Sciatic nerve (tissue), 2 donors: ENCODE results near the gene WRAP73. TPM values are rescaled to one million over a fixed set of nuclear protein-coding genes. Genes with fewer than 3 reads are reported as not detected.

Experiments
- ATAC-seq: fragments of 200-7000 bp; cut with Tn5 transposase; one replicate; pipeline ENCODE4 v1.9.1; 2020; ENCODE audit warnings: mild to moderate bottlenecking, moderate library complexity
- DNase-seq: peaks from one replicate; pipeline ENCODE4 v3.0.0-alpha.2; 2020; ENCODE audit warnings: low spot score
- intact Hi-C: fragments of 100-400 bp; cut with DNase I; formaldehyde crosslinking; loops from one replicate; pipeline ENCODE4 v1.14.2; 2022
- total RNA-seq: library from RNA; stranded (reverse); fragmentation: NEBNext Ultra II Directional; extraction: Animal tissue kit (Norgen Biotek cat#: 25700); gene quantifications from one replicate; pipeline ENCODE4 v1.2.1, GENCODE V29; 2021
- donor health status: DM: no; HTN: no; CAD: no.
- donor health status: DM: no; HTN: no; CAD: no.

WRAP73 gene
- total RNA-seq, 1 donor from 2014 or later = 18.9 TPM

DNA sequence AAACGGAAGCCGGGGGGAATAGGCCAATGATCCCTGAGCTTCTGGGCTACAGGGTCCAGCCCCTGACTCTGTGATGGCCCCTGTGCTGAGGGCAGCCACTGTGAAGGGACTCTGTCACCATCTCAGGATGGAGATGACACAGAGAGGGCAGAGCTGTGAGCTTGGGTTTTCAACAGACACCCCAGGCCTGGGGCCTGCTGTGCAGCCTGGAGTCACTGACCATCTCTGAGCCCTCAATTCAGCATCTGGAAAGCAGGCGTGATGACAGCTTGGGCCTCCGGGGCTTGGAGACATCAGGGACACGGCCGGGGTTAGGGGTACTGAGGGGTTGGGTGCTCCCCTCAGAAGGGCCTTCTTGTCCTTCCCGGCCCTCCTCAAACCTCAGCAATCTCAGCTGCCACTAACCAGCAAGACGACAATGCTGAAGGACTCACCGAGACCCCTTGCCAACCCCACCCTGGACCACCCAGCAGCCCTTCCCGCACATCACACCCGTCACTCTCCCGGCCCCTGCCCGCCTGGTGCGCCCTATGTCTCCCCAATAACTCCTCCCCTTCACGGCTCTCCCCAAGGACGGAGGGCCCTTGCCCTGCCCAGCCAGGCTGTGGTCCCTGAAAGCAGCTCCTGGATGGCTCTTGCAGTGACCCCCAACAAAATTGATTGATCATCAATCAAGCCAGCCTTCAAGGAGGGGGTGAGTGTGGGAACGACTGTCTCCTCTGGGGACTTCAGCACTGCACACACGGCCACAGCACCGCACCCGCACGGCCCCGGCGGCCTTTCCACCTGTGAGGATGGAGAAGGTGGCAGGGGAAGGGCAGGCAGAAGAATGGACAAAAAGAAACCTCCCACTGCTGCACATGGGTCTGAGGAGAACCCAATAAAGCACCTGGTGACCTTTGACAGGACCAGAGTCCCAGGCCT, 42.9 kb downstream of the WRAP73 start:
- intact Hi-C loops = no loop called here
- DNase-seq (no peak), ATAC-seq (no peak)

DNA sequence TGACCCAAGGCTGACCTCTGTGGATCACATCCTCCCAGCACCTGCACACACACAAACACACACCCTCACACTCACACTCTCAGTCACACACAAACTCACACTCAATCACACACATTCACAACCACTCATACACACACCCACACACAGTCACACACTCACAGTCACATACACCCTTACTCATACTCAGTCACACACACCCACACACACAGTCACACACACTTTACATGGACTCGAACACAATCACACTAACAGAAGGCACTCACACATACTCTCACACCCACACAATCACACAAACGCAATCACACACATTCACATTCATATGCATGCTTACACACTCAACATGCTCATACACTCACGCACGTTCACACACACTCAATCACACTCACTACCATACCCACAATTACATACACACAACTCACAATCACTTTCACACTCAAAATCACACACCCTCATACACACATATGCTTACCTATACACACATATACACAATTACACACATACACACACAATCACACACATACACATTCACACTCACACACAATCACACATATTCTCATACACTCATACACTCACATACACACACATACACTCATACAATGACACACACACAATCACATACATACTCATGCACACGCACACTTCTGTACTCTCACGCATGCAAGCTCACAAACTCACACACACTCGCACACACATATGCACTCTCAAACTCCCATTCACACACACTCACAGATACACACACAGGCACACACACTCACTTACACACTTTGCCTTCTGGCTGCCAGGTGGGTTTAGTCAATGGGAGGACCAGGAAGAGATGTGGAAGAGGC, 44.7 kb downstream of the WRAP73 start:
- ATAC-seq (no peak), DNase-seq (no peak)
- intact Hi-C loops = no loop called here

DNA sequence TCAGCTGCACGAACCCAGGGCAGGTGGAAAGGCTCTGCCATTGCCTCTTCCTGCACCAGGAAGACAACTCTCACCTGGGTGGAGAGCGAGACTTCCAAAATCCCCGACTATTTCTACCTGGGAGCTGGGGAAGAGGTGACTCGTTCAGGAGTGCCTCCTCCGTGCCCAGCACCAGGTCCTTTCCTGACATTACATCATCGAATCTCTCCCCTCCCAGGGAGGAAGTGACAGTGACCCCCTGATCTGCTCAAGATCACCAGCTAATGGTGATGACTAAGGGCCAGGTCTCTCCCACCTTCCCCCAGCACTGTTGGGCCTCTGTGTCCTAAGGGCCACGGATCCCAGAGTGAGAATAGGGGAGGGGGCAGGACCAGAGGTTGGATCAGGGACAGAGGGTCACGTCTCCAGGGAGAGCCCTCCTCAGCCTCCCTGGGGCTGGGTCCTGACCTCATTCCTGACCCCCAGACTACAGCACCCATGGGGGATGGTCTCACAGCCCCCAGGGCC, 45.4 kb downstream of the WRAP73 start:
- ATAC-seq (no peak), DNase-seq (no peak)
- intact Hi-C loops = no loop called here

DNA sequence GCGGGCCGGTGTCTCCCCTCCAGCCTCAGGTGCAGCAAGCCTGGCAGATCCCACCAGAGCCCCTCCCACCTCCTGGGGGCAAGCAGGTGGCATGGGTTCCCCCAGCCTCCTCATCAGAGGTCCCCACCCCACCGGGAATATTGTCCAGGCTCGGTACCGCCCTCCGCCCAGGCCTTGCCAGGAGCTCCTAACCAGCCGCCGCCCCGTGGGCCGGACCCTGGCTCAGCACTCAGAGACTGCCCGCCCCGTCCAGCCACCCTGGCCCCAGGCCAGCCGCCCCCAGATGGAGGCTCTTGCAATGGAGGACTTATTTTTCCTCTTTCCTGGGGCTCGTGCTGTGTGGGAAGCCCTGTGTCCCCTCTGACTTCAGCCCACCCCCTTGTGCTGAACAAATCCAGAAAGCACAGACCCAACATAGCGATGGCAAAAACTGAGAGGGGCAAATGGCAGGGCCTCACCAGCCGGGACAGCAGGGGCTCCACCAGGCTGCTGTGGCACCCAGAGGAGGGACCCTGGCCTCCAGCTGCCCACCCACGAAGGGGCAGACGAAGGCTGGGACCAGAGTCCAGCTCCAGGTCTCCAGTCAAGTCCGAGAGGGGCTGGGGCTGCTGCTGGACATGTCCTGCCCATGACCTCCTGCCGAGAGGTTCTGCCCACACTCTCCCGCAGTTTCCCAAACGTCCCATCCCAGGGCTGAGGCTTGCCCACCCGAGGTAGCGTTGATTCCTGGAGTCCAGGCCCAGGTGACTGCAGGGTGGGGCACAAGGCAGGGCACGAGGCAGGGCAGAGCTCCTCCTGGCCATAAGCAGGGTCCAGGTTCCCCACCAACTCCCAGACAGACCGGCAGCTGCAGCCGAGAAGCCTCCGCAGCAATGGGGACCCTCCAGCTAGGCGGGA, 46.1 kb downstream of the WRAP73 start:
- DNase-seq = no peak

DNA sequence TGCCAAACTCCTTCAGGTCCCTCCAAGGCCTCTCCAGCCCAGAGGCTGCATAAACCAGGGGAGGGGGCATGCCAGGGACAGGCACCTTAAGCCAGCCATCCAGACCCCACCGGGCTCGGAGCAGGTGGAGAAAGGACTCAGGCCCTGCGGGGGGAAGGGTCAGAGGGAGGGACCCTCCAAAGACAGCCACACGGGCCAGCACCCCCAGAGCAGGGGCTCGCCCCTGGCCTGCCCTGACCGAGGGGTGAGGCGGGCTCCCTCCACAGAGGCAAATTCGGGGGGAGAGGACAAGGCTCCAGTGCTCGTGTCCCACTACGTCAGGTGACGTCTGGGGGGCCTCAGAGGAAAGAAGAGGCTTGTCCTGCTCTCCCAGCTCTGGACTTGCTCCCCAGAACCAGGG, 46.7 kb downstream of the WRAP73 start:
- DNase-seq = no peak
- intact Hi-C loops = no loop called here
- no peak for ATAC-seq

More for the DNA sequence above, 46.1 kb downstream of the WRAP73 start:
- ATAC-seq = no peak
- intact Hi-C loops = no loop called here

DNA sequence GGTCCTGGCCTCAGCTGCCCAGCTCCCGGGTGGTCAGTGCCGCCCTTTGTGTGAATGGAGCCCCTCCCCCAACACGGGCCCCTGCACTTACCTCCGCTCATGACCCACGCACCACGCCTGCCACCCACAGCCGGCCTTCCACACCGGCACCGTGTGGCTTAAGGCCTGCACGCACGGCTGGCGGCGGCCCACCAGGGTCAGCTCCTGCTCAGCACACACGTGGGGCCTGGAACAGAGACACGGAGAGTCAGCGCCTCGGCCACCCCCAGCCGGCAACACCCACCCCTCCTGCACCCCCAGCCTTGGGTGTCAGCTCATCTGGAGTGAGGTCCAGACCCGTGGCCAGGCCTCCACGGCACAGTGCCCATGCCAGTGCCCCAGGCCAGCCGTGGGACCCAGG, 47.5 kb downstream of the WRAP73 start:
- DNase-seq (no peak), ATAC-seq (no peak)
- intact Hi-C loops = no loop called here

DNA sequence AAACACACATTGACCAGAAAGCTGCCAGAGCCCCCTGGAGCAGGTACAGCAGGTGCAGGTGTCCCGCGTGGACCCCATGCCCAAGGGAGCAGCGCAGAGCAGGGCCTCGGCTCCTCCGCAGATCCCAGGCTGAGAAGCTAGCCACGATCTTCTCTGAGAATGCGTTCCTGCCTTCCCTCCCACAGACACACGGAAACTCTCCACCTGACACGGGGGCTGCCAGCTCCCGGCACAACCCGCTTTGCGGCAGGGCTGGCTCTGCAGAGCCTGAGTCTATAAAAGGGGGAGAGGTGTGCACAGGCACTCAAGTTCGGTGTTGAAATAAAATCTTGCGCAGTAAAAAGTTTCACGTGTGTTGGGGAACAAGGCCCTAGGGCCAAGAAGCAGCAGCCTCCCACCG, 48.2 kb downstream of the WRAP73 start:
- DNase-seq (no peak), ATAC-seq (no peak)
- intact Hi-C loops = no loop called here

DNA sequence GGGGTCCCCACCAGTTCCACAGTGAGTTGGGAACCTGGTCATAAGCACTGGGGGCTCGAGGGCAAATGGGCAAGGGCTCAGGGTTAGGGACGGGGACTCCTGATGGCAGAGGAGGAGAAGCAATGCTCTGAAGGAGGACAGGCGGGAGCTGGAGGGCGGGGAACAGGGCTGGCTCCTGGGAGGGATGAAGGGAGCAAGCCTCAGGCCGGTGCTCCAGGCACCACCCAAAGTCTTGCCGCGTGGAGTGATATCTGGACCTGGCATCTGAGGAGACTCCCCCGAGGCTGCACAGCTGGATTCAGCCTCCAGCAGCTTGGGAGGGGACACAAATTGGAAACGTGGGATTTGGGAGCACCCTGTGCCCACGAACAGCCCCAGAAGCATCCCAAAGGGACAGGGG, 49.5 kb downstream of the WRAP73 start:
- ATAC-seq (no peak), DNase-seq (no peak)
- intact Hi-C loops = no loop called here

DNA sequence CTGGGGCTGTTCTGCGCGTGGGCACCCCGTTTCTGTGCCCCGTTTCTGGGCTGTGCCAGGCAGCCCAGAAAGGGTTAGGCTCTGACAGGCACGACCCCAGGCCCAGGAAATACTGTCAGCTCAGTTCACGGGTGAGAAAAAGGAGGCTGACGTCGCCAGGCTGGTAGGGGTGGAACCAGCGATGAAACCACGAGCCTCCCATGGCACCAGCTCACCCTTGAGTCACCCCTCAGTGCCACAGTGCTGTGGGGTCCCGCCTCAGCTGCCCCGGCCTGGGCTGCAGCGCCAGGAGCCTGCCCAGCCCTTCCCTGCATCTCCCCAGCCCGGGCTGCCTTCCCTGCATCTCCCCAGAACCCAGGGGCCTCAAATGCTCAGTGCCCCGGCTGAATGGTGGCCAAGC, 50.1 kb downstream of the WRAP73 start:
- DNase-seq (no peak), ATAC-seq (no peak)
- intact Hi-C loops = no loop called here

DNA sequence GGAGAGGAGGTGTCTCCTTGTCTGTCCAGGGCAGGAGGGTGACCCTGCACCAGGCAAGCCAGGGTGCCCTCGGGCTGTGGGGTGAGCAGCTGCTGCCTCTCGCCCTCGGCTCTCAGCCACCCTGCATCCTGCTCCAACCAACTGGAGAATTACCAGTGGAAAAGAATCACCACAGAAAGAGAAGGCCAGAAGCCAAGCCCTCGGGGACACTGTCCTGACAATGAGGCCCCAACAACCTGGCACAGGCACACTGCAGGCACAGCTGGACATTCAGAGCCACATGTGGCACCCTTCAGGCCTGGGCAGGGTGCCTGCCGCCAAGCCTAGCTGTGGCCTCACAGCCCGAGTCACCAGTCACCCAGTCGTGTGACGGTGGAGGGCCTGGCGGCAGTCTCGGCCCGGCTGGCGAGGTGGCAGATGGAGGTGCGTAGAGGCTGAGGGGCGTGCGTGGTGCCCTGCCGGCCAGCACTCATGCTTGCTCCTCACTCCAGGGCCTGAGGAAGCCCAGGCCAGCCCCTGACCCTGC, 50.6 kb downstream of the WRAP73 start:
- no peak for ATAC-seq
- intact Hi-C loops = no loop called here
- DNase-seq = no peak

DNA sequence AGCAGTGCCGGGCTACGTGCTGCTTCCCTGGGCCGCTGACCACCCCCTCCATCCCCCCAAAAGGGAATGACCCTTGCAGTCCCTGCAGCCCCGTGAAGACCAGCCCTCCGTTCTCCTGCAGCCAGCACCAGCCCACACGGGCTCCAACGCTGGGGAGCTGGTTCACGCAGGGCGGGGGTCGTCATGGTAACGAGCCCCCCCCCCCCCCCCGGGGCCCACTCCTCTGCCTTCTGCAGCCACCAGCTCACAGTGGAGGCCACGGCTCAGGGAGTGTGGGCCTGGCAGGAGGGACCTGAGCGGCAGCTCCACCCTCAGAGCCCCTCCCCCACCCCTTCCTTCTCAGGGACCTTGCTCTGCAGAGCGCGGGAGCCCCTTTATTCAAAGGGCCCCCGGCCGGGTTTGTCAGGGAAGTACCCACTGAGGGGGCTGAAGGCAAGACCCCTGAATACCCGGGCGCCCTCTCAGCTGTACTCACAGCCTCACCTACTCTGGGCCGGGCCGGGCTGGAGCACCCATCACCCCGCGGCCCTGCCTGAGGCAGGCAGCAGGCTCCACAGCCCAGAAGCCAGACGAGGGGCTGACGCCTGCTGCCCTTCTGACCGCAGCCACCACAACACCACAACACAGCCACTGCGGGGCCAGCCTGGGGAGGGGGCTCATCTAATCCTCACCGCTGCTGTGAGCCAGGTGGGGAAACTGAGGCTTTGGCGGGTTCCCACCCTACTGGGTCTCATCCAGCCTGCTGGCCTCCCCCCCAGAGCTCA, 51.2 kb downstream of the WRAP73 start:
- ATAC-seq (peak; percentile 21), DNase-seq (no peak)
- intact Hi-C loops = no loop called here

DNA sequence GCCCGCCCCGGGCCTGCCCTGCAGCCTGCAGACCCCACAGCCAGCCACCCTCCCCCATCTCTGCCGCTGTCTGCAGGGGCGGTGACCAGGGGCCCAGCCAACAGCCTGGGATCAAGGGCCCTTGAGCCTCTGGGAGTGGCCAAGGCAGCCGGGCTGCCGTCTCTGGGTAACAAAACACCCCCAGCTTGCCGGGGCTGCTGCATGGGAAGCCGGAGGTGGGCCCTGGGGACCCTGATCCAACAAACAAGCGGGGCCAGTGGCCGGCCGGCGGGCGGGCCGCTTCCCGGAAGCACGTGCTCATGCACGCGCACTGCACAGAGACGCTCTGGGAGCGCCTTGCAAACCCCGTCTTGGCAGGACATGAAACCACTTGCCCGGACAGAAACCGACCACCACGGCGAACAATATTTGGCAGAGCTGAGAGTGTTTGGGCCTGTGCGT, 51.8 kb downstream of the WRAP73 start:
- intact Hi-C loops = no loop called here
- ATAC-seq = peak; percentile 82
- peak; percentile 80 for DNase-seq

DNA sequence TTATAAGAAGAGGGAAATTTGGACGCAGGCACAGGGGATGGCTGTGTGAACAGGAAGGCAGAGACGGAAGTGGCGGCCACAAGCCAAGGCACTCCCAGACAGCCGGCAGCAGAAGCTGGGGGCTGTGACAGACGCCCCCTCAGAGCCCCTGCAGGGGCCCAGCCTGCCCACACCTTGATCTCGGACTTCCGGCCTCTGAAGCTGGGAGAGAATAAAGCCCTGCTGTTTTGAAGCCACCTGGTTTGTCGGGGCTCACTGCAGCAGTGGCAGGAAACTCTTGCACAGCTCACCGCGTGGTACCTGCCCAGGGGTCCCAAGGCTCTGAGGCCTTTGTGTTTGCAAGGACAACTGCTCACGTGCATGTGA, 52.3 kb downstream of the WRAP73 start:
- intact Hi-C loops = no loop called here
- no peak for DNase-seq
- ATAC-seq = no peak

DNA sequence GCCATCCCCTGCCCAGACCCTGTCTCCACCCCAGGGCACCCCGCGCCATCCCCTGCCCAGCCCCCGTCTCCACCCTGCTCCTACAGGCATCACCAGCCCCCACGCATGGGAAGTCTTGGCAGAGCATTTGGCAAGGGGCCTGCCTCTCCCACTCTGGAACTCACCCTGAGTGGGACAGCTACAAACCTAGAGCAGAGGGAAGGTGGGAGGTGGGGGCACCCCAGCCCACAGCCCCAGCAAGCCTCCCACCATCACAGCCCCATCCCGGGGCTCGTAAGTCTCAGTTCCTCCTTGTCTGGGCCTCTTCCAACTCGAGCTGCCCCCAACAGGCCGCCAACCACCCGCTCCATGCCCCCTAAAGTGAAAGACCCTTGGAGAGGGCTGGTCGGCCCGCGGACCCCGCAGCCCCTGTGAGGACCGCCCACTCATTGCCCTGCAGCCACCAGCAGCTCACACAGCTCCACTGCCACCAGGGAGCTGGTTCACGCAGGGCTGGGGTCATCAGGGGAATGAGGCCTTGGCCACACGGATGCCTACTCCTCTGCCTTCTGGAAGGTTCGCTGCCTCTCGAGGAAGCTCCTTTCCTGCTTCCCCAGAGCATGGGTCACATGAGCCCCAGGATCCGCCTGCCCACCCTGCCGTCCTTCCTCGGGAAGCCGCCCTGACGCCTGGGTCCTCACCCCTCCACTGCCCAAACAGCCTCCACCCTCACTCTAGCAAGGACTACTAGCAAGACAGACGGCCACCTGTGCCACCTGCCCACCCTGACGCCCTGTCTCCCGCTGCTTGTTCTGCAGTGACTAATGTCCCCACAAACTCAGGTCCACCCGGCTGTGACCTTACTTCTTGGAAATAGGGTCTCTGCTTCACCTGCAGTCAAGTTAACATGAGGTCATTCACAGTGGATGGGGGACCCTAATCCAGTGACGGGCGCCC, 53.0 kb downstream of the WRAP73 start:
- DNase-seq (no peak), ATAC-seq (no peak)
- intact Hi-C loops = no loop called here

DNA sequence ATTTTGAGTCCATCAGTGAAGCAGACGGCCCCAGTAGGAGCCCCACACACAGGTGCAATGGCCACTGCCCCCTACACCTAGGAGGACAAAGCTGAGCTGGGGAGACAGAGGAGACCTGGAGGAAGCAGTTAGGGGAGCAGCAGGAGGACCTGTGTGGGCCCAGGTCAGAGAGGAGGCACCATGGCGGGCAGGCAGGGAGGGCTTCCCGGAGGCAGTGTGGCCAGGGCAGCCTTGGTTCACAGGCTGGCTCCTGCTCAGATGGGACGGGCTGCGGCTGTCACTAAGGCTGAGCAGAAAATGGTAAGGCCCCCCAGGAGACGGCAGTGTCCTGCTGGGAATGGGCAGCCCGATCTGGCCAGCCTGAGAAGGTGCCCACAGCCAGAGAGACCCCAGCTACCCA, 54.0 kb downstream of the WRAP73 start:
- DNase-seq (no peak), ATAC-seq (no peak)
- intact Hi-C loops = no loop called here

DNA sequence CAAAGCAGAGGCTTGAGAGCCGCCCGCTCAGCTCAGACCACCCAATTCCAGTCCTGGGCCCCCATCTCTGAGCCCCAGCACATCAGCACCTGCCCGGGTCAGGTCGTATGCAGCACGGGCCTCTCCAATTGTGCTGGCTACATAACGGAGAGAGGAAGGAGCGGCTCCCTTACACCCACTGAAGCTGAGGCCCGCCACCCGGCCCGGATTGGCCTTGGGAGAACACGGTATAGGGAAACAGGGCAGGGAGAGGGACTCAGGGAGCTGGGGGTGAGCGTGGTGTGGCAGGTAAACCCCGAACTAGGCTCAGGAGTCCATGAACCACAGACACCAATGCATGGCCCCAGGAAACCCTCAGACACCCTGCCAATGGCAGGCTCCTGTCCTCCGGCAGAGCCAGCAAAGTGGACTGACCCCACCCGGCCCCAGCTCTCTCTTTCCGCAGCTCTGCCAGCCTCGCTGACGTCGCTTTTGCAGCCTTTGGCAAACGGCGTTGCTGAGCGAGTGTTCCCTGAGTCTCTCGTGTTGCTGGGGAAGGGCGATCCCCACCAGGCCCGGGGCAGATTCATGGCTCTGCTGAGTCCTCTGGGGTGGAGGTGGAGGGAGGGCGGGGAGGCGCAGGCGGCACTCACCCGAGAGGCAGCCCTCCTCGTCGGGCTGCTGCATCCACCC, 55.1 kb downstream of the WRAP73 start:
- no peak for DNase-seq
- intact Hi-C loops = no loop called here
- ATAC-seq = no peak

DNA sequence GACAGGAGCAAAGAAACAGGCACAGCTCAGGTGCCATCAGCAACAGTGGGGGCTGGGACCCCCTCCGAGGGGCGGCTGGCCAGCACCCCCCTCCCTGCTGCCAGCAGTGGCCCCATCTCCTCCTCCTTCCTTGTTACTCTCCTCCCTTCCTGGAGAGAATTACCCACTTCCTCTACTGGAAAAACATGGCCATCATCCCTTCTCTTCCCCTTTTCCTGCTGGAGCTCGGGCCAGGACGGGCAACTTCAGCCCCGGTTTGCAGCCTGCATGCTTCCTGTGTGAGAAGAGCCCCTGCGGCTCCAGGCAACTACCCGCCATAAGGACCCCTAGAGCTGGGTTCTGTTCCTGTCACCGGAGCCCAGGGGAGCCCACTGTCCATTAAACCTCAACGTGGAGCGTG, 56.2 kb downstream of the WRAP73 start:
- intact Hi-C loops = no loop called here
- ATAC-seq (no peak), DNase-seq (no peak)
